Left kidney (tissue), 8 donors: Measurements from ENCODE around the gene LANCL2. TPM values are rescaled to one million over a fixed set of nuclear protein-coding genes. Genes with fewer than 3 reads are reported as not detected.
A peak's percentile ranks its signal among the peaks of the same experiment; 100 is the strongest.
"Not testable (repeated sequence)": the region's sequence is repeated elsewhere in the genome, so short reads cannot be mapped to it uniquely, and the experiment has no call there.

ENCODE experiments used
- DNase-seq: peaks from one replicate; pipeline ENCODE4 v3.0.0-alpha.2; 2013
- long read RNA-seq, 8 donors: transcript quantifications; one replicate each; lab custom pipeline, GENCODE V29; 2026
- polyA plus RNA-seq: library from polyadenylated mRNA; unstranded; fragments of 120-200 nt; gene quantifications from one replicate; pipeline ENCODE4 v1.2.1, GENCODE V29; 2013; ENCODE audit not compliant: insufficient read length

Gene LANCL2
- 31.9 TPM for polyA plus RNA-seq
- long read RNA-seq, donor 1, full-length matches to known transcripts: 7 of 7 reads
- long read RNA-seq, donor 1, partial matches to known transcripts: 0 of 7 reads
- long read RNA-seq, donor 1, other reads (novel, unspliced or antisense): 0 of 7 reads
- long read RNA-seq, donor 2, full-length matches to known transcripts: 6 of 6 reads
- long read RNA-seq, donor 2, partial matches to known transcripts: 0 of 6 reads
- long read RNA-seq, donor 2, other reads (novel, unspliced or antisense): 0 of 6 reads
- long read RNA-seq, donor 3, full-length matches to known transcripts: 5 of 5 reads
- long read RNA-seq, donor 3, partial matches to known transcripts: 0 of 5 reads
- long read RNA-seq, donor 3, other reads (novel, unspliced or antisense): 0 of 5 reads
- long read RNA-seq, donor 4: 0 reads
- long read RNA-seq, donor 5, full-length matches to known transcripts: 7 of 7 reads
- long read RNA-seq, donor 5, partial matches to known transcripts: 0 of 7 reads
- long read RNA-seq, donor 5, other reads (novel, unspliced or antisense): 0 of 7 reads
- long read RNA-seq, donor 6, full-length matches to known transcripts: 11 of 11 reads
- long read RNA-seq, donor 6, partial matches to known transcripts: 0 of 11 reads
- long read RNA-seq, donor 6, other reads (novel, unspliced or antisense): 0 of 11 reads
- long read RNA-seq, donor 7, full-length matches to known transcripts: 9 of 15 reads
- long read RNA-seq, donor 7, partial matches to known transcripts: 0 of 15 reads
- long read RNA-seq, donor 7, other reads (novel, unspliced or antisense): 6 of 15 reads
- long read RNA-seq, donor 8, full-length matches to known transcripts: 4 of 4 reads
- long read RNA-seq, donor 8, partial matches to known transcripts: 0 of 4 reads
- long read RNA-seq, donor 8, other reads (novel, unspliced or antisense): 0 of 4 reads

- peak; percentile 59 for DNase-seq
Observed at GRCh38 chr7:55365205-55365674, at the start of gene LANCL2. TSS of gene LANCL2 (plus strand) at chr7:55365337. CDS start at chr7:55366026, 689 bp downstream.

GRCh38 chr7:55325371-55325792 lies 39.8 kb upstream of the LANCL2 start:
- no peak for DNase-seq

- DNase-seq: no peak
Observed at GRCh38 chr7:55326081-55326835, 38.9 kb upstream of the LANCL2 start.

- no peak for DNase-seq
Observed at GRCh38 chr7:55326945-55327626, 38.1 kb upstream of the LANCL2 start.

GRCh38 chr7:55335151-55335550 lies 30.0 kb upstream of the LANCL2 start:
- DNase-seq: no peak

GRCh38 chr7:55335786-55336185 lies 29.4 kb upstream of the LANCL2 start:
- no peak for DNase-seq

- DNase-seq: no peak
Observed at GRCh38 chr7:55336540-55336939, 28.6 kb upstream of the LANCL2 start.

- DNase-seq: no peak
Observed at GRCh38 chr7:55339033-55340000, 25.8 kb upstream of the LANCL2 start.

GRCh38 chr7:55342216-55342871 lies 22.8 kb upstream of the LANCL2 start:
- DNase-seq: no peak

GRCh38 chr7:55343002-55343781 lies 21.9 kb upstream of the LANCL2 start:
- DNase-seq: no peak

- DNase-seq: no peak
Observed at GRCh38 chr7:55343860-55344606, 21.1 kb upstream of the LANCL2 start.

GRCh38 chr7:55344840-55345239 lies 20.3 kb upstream of the LANCL2 start:
- DNase-seq: no peak

- no peak for DNase-seq
Observed at GRCh38 chr7:55345292-55345691, 19.8 kb upstream of the LANCL2 start.

- DNase-seq: no peak
Observed at GRCh38 chr7:55348502-55348901, 16.6 kb upstream of the LANCL2 start.

GRCh38 chr7:55349121-55349520 lies 16.0 kb upstream of the LANCL2 start:
- DNase-seq: no peak

- no peak for DNase-seq
Observed at GRCh38 chr7:55350281-55350680, 14.9 kb upstream of the LANCL2 start.

- DNase-seq: no peak
Observed at GRCh38 chr7:55351263-55351662, 13.9 kb upstream of the LANCL2 start.

- not testable (repeated sequence) for DNase-seq
Observed at GRCh38 chr7:55352947-55353273, 12.2 kb upstream of the LANCL2 start.
